HFFc6 (cell line): Measurements from ENCODE around the gene EPS15. TPM values are rescaled to one million over a fixed set of nuclear protein-coding genes. Genes with fewer than 3 reads are reported as not detected.

Experiments
- DNase-seq: peaks from one replicate; pipeline ENCODE4 v3.0.0-alpha.2; 2018
- H3K27ac Mint-ChIP-seq: 2 replicates; pipeline ENCODE4 v1.8.0; 2020; ENCODE audit warnings: mild to moderate bottlenecking, mixed read lengths
- H3K27me3 Mint-ChIP-seq: 2 replicates; pipeline ENCODE4 v1.8.0; 2021; ENCODE audit warnings: mild to moderate bottlenecking, moderate library complexity, mixed read lengths; ENCODE audit not compliant: insufficient read depth
- H3K36me3 Mint-ChIP-seq: 2 replicates; pipeline ENCODE4 v1.8.0; 2021; ENCODE audit warnings: low read depth, mixed read lengths
- H3K4me1 Mint-ChIP-seq: 2 replicates; pipeline ENCODE4 v1.8.0; 2020; ENCODE audit warnings: low read depth, mixed read lengths
- H3K4me3 Mint-ChIP-seq: 2 replicates; pipeline ENCODE4 v1.8.0; 2020; ENCODE audit warnings: mild to moderate bottlenecking, moderate library complexity, mixed read lengths
- H3K9me3 Mint-ChIP-seq: 2 replicates; pipeline ENCODE4 v1.8.0; 2020; ENCODE audit warnings: mild to moderate bottlenecking, mixed read lengths
- total RNA-seq, 6 experiments: library from RNA; stranded (reverse); fragmentation: NEBNext Ultra II Directional; extraction: Animal tissue kit (Norgen Biotek cat#: 25700); gene quantifications; 2 replicates in 1 of 6; 3 replicates in 5 of 6; pipeline ENCODE4 v1.2.3, GENCODE V29; 2021
- TF ChIP-seq, protein P1 (sequence below): fragments of 200-600 bp; sonication (generic); IDR thresholded peaks from 2 replicates; pipeline ENCODE4 v1.5.0; 2021; ENCODE audit warnings: antibody characterized with exemption, mild to moderate bottlenecking

Gene EPS15
- total RNA-seq, 6 experiments from 2014 or later = 45.2 to 55.7 (median 49.6) TPM

- no peak for DNase-seq
- no peaks in the 10 kb centered on the region for H3K36me3 Mint-ChIP-seq
- H3K9me3 Mint-ChIP-seq = no peaks in the 10 kb centered on the region
- H3K4me1 Mint-ChIP-seq = peaks cover 8% of the 10 kb centered on the region; the same call in 1 of the 2 replicates
- H3K4me3 Mint-ChIP-seq = no peak overlapping the region
- H3K27ac Mint-ChIP-seq = no peak overlapping the region
- H3K27me3 Mint-ChIP-seq = no peaks in the 10 kb centered on the region
- TF ChIP-seq, protein P1, sequence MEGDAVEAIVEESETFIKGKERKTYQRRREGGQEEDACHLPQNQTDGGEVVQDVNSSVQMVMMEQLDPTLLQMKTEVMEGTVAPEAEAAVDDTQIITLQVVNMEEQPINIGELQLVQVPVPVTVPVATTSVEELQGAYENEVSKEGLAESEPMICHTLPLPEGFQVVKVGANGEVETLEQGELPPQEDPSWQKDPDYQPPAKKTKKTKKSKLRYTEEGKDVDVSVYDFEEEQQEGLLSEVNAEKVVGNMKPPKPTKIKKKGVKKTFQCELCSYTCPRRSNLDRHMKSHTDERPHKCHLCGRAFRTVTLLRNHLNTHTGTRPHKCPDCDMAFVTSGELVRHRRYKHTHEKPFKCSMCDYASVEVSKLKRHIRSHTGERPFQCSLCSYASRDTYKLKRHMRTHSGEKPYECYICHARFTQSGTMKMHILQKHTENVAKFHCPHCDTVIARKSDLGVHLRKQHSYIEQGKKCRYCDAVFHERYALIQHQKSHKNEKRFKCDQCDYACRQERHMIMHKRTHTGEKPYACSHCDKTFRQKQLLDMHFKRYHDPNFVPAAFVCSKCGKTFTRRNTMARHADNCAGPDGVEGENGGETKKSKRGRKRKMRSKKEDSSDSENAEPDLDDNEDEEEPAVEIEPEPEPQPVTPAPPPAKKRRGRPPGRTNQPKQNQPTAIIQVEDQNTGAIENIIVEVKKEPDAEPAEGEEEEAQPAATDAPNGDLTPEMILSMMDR = no peak
Observed at GRCh38 chr1:51305371-51305823, 213.7 kb downstream of the EPS15 start.

DNA sequence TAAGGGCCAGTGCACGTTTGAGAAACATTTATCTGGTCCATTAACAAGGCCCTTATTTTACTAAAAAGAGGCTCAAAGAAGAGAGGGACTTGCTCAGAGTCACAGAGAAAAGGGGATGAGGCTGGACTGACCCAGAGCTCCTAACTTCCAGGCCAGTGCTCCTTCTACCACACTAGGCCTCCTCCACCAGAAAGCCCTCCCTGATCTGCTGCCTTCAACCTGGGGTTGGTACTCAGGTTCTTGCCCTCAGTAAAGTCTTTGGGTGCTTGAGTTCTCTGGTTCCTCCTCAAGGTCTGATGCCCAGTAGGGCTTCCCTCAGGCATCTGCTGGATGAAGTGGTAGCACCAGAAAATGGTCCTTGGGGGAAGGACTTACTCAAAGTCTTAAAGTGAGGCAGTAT lies 214.7 kb downstream of the EPS15 start:
- Mint-ChIP-seq H3K27me3 (no peaks in the 10 kb centered on the region; the same call in 1 of the 2 replicates), H3K36me3 (no peaks in the 10 kb centered on the region), H3K4me3 (no peak overlapping the region), H3K9me3 (no peaks in the 10 kb centered on the region), H3K4me1 (peaks cover 8% of the 10 kb centered on the region; the same call in 1 of the 2 replicates), H3K27ac (no peak overlapping the region; the same call in 1 of the 2 replicates)
- no peak for DNase-seq
- TF ChIP-seq, protein P1 = no peak

Other genes with a start within 250 kb of the EPS15 start
- under 1 TPM in 4 of 6 experiments, not detected in 2; 0.10 to 0.52 (median 0.17) TPM for gene TTC39A, start 188.7 kb downstream of the EPS15 start, total RNA-seq
- 10 to 100 TPM; 39.8 to 54.2 (median 44.8) TPM for gene OSBPL9, start 97.8 kb upstream of the EPS15 start, total RNA-seq